Measurements from ENCODE around the gene APMAP. TPM values are rescaled to one million over a fixed set of nuclear protein-coding genes. Genes with fewer than 3 reads are reported as not detected.

APMAP gene
- total and polyA plus RNA-seq, 9 of the 15 experiments (the other 6 are each of a cell fraction or from before 2014, with no cell fraction given), result 6.7 to 18.2 (median 14.4) TPM

DNA sequence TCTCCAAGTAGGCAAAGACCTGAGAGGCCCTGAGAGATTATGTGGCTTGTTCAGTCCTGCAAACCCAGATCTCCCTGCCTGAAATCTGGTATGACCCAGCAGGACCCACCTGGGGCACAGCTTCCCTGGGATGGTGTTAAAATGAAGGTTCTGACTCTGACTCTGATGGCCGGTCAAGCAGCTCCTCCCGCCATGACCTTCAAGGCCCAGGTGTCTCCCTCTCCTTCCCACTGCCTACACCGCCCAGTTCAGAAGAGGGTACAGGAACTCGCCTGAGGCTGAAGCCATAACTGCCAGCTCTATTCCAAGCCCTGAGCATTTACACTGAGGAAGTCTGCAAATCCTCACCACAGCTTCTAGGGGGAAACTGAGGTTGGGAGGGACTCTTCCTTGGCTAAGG lies 49.4 kb downstream of the APMAP start:
- H3K27ac ChIP-seq (ENCODE audit: extremely low read depth, low read depth, low read length), result no peak overlapping the region
- H3K9ac ChIP-seq (ENCODE audit: insufficient read depth in 1 of 2, low read depth in 2 of 2, low read length in 2 of 2), result no peak overlapping the region
- no TSS peak for BruUV-seq (replicated peaks)
- no peaks in the 10 kb centered on the region for H4K20me1 ChIP-seq (replicated peaks; ENCODE audit: control insufficient read depth, insufficient read depth, low read length)
- 0% methylated on average over 2 of the region's 4 CpGs for WGBS (ENCODE audit: insufficient coverage, low coverage, missing lambda C conversion rate)
- H3K79me2 ChIP-seq (ENCODE audit: control insufficient read depth, insufficient read depth, low read length), result no peaks in the 10 kb centered on the region
- no peaks in the 10 kb centered on the region for H3K9me3 ChIP-seq (replicated peaks; ENCODE audit: control insufficient read depth, insufficient read depth, low read depth, low read length)
- no peaks in the 10 kb centered on the region for H3K27me3 ChIP-seq (ENCODE audit: control insufficient read depth in 2 of 2, insufficient read depth in 2 of 2, low read length in 2 of 2)
- H3K4me1 ChIP-seq (replicated peaks in 1 of 2; ENCODE audit: control insufficient read depth in 2 of 2, insufficient read depth in 2 of 2, low read length in 2 of 2), result no peaks in the 10 kb centered on the region
- H3K9me1 ChIP-seq (ENCODE audit: control insufficient read depth, insufficient read depth, low read length), result no peaks in the 10 kb centered on the region
- ATAC-seq, result no peak
- H3K4me3 ChIP-seq, result no peak overlapping the region
- no peak for DNase-seq (ENCODE audit: extremely low read depth in 1 of 4, low spot score in 3 of 4)
- no peak overlapping the region for H2AFZ ChIP-seq (ENCODE audit: low read depth, low read length)
- no peak for FAIRE-seq
- intact Hi-C loops (cut with micrococcal nuclease) (no loop called here), in situ Hi-C loops (cut with MboI) (no loop called here)
- POLR2A ChIA-PET, result interaction anchor here (0.7 kb wide), 1 partner anchor 1290 kb away, joined by 3 read pairs; no protein-coding TSS in a partner anchor
- no peak overlapping the region for H3K4me2 ChIP-seq (ENCODE audit: insufficient read depth, low read length)
- no peaks in the 10 kb centered on the region for H3K36me3 ChIP-seq (ENCODE audit: control insufficient read depth, insufficient read depth, low read length)
- CTCF ChIA-PET (ENCODE audit: low intra/inter-chr PET ratio), result no interaction called here
- no peak for TF ChIP-seq POLR3A (IDR thresholded peaks at IDR 0.05; ENCODE audit: borderline replicate concordance, extremely low read depth, insufficient read depth, insufficient read length)
- TF ChIP-seq ZNF140 (CRISPR knock-in tag; IDR thresholded peaks at IDR 0.05), result no peak
- no peak for TF ChIP-seq CC2D1A (IDR thresholded peaks at IDR 0.05)
- no peak for TF ChIP-seq NCOA6 (IDR thresholded peaks at IDR 0.05)
- TF ChIP-seq GABPB2 (CRISPR knock-in tag; conservative IDR thresholded peaks at IDR 0.05), result no peak
- TF ChIP-seq, protein P1, sequence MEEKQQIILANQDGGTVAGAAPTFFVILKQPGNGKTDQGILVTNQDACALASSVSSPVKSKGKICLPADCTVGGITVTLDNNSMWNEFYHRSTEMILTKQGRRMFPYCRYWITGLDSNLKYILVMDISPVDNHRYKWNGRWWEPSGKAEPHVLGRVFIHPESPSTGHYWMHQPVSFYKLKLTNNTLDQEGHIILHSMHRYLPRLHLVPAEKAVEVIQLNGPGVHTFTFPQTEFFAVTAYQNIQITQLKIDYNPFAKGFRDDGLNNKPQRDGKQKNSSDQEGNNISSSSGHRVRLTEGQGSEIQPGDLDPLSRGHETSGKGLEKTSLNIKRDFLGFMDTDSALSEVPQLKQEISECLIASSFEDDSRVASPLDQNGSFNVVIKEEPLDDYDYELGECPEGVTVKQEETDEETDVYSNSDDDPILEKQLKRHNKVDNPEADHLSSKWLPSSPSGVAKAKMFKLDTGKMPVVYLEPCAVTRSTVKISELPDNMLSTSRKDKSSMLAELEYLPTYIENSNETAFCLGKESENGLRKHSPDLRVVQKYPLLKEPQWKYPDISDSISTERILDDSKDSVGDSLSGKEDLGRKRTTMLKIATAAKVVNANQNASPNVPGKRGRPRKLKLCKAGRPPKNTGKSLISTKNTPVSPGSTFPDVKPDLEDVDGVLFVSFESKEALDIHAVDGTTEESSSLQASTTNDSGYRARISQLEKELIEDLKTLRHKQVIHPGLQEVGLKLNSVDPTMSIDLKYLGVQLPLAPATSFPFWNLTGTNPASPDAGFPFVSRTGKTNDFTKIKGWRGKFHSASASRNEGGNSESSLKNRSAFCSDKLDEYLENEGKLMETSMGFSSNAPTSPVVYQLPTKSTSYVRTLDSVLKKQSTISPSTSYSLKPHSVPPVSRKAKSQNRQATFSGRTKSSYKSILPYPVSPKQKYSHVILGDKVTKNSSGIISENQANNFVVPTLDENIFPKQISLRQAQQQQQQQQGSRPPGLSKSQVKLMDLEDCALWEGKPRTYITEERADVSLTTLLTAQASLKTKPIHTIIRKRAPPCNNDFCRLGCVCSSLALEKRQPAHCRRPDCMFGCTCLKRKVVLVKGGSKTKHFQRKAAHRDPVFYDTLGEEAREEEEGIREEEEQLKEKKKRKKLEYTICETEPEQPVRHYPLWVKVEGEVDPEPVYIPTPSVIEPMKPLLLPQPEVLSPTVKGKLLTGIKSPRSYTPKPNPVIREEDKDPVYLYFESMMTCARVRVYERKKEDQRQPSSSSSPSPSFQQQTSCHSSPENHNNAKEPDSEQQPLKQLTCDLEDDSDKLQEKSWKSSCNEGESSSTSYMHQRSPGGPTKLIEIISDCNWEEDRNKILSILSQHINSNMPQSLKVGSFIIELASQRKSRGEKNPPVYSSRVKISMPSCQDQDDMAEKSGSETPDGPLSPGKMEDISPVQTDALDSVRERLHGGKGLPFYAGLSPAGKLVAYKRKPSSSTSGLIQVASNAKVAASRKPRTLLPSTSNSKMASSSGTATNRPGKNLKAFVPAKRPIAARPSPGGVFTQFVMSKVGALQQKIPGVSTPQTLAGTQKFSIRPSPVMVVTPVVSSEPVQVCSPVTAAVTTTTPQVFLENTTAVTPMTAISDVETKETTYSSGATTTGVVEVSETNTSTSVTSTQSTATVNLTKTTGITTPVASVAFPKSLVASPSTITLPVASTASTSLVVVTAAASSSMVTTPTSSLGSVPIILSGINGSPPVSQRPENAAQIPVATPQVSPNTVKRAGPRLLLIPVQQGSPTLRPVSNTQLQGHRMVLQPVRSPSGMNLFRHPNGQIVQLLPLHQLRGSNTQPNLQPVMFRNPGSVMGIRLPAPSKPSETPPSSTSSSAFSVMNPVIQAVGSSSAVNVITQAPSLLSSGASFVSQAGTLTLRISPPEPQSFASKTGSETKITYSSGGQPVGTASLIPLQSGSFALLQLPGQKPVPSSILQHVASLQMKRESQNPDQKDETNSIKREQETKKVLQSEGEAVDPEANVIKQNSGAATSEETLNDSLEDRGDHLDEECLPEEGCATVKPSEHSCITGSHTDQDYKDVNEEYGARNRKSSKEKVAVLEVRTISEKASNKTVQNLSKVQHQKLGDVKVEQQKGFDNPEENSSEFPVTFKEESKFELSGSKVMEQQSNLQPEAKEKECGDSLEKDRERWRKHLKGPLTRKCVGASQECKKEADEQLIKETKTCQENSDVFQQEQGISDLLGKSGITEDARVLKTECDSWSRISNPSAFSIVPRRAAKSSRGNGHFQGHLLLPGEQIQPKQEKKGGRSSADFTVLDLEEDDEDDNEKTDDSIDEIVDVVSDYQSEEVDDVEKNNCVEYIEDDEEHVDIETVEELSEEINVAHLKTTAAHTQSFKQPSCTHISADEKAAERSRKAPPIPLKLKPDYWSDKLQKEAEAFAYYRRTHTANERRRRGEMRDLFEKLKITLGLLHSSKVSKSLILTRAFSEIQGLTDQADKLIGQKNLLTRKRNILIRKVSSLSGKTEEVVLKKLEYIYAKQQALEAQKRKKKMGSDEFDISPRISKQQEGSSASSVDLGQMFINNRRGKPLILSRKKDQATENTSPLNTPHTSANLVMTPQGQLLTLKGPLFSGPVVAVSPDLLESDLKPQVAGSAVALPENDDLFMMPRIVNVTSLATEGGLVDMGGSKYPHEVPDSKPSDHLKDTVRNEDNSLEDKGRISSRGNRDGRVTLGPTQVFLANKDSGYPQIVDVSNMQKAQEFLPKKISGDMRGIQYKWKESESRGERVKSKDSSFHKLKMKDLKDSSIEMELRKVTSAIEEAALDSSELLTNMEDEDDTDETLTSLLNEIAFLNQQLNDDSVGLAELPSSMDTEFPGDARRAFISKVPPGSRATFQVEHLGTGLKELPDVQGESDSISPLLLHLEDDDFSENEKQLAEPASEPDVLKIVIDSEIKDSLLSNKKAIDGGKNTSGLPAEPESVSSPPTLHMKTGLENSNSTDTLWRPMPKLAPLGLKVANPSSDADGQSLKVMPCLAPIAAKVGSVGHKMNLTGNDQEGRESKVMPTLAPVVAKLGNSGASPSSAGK (IDR thresholded peaks at IDR 0.05), result no peak
- TF ChIP-seq, protein P2, sequence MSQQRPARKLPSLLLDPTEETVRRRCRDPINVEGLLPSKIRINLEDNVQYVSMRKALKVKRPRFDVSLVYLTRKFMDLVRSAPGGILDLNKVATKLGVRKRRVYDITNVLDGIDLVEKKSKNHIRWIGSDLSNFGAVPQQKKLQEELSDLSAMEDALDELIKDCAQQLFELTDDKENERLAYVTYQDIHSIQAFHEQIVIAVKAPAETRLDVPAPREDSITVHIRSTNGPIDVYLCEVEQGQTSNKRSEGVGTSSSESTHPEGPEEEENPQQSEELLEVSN (IDR thresholded peaks at IDR 0.05; ENCODE audit: borderline replicate concordance in 1 of 2, extremely low read depth in 1 of 2, insufficient read depth in 1 of 2, insufficient read length in 1 of 2, low read depth in 1 of 2, low read length in 1 of 2, poor library complexity in 1 of 2, severe bottlenecking in 1 of 2), result no peak
- no peak for TF ChIP-seq TEAD4 (IDR thresholded peaks at IDR 0.05; ENCODE audit: low read length)
- TF ChIP-seq TEAD4 (CRISPR knock-in tag; IDR thresholded peaks at IDR 0.05; ENCODE audit: borderline replicate concordance), result no peak

All from K562 (cell line).